MG63 (cell line): ENCODE measurements around the gene PSG4. TPM values are rescaled to one million over a fixed set of nuclear protein-coding genes. Genes with fewer than 3 reads are reported as not detected.
A peak's percentile ranks its signal among the peaks of the same experiment; 100 is the strongest.
"Not testable (repeated sequence)": the region's sequence is repeated elsewhere in the genome, so short reads cannot be mapped to it uniquely, and the experiment has no call there.

Source experiments
- DNase-seq: peaks from one replicate; pipeline ENCODE4 v3.0.0-alpha.2; 2020
- H3K27me3 ChIP-seq: fragments of 250-450 bp; sonication (Bioruptor Pico); 2 replicates; pipeline ENCODE4 v1.5.1; 2020; ENCODE audit warnings: mild to moderate bottlenecking, moderate library complexity
- H3K36me3 ChIP-seq: fragments of 250-450 bp; sonication (Bioruptor Pico); 2 replicates; pipeline ENCODE4 v1.5.1; 2020; ENCODE audit warnings: mild to moderate bottlenecking, moderate library complexity
- H3K4me3 ChIP-seq: fragments of 250-450 bp; sonication (Bioruptor Pico); 2 replicates; pipeline ENCODE4 v1.5.1; 2020; ENCODE audit warnings: mild to moderate bottlenecking, moderate library complexity
- H3K9me3 ChIP-seq: fragments of 250-450 bp; sonication (Bioruptor Pico); 2 replicates; pipeline ENCODE4 v1.5.1; 2020; ENCODE audit warnings: mild to moderate bottlenecking, moderate library complexity
- total RNA-seq: library from RNA; depleted of rRNA; stranded (reverse); fragments of >200 nt; shearing (Covaris generic); gene quantifications from 2 replicates; pipeline ENCODE4 v1.2.3, GENCODE V29; 2014; ENCODE audit warnings: low replicate concordance; rRNA removed

The PSG4 gene
- not detected in 2 replicates for total RNA-seq

- DNase-seq, H3K9me3 ChIP-seq, H3K4me3 ChIP-seq, H3K36me3 ChIP-seq, H3K27me3 ChIP-seq: not testable (repeated sequence)
These were observed at the start of gene PSG4 for GRCh38 chr19:43205471-43206105. Gene PSG4 (minus strand): TSS chr19:43205638. CDS start chr19:43205536, 102 bp downstream.

- not testable (repeated sequence) for H3K27me3 ChIP-seq, H3K4me3 ChIP-seq, H3K9me3 ChIP-seq, DNase-seq, H3K36me3 ChIP-seq
These were observed 46.0 kb upstream of the PSG4 start for GRCh38 chr19:43251428-43251827.

- H3K36me3 ChIP-seq, H3K4me3 ChIP-seq, DNase-seq, H3K9me3 ChIP-seq, H3K27me3 ChIP-seq: not testable (repeated sequence)
These were observed 44.9 kb upstream of the PSG4 start for GRCh38 chr19:43250296-43250695.

- not testable (repeated sequence) for H3K9me3 ChIP-seq, H3K4me3 ChIP-seq, H3K27me3 ChIP-seq, H3K36me3 ChIP-seq, DNase-seq
These were observed 43.2 kb upstream of the PSG4 start for GRCh38 chr19:43248635-43249002.

GRCh38 chr19:43247243-43247880 is 41.9 kb upstream of the PSG4 start:
- H3K36me3 ChIP-seq, H3K4me3 ChIP-seq, H3K27me3 ChIP-seq, DNase-seq, H3K9me3 ChIP-seq: not testable (repeated sequence)

GRCh38 chr19:43245848-43246247 is 40.4 kb upstream of the PSG4 start:
- H3K27me3 ChIP-seq, H3K9me3 ChIP-seq, DNase-seq, H3K4me3 ChIP-seq, H3K36me3 ChIP-seq: not testable (repeated sequence)

GRCh38 chr19:43242211-43242610 is 36.8 kb upstream of the PSG4 start:
- not testable (repeated sequence) for DNase-seq, H3K9me3 ChIP-seq, H3K27me3 ChIP-seq, H3K36me3 ChIP-seq, H3K4me3 ChIP-seq

- H3K4me3 ChIP-seq, H3K27me3 ChIP-seq, H3K36me3 ChIP-seq, H3K9me3 ChIP-seq, DNase-seq: not testable (repeated sequence)
These were observed 32.8 kb upstream of the PSG4 start for GRCh38 chr19:43238213-43238612.

- H3K27me3 ChIP-seq, H3K4me3 ChIP-seq, H3K9me3 ChIP-seq, H3K36me3 ChIP-seq: not testable (repeated sequence)
- DNase-seq = peak; percentile 35
These were observed 30.2 kb upstream of the PSG4 start for GRCh38 chr19:43235686-43236085.

GRCh38 chr19:43229315-43229714 is 23.9 kb upstream of the PSG4 start:
- Histone ChIP-seq H3K36me3 (no peaks in the 10 kb centered on the region), H3K4me3 (no peak overlapping the region), H3K9me3 (no peaks in the 10 kb centered on the region; the same call in 1 of the 2 replicates), H3K27me3 (no peaks in the 10 kb centered on the region)
- DNase-seq = no peak

- H3K9me3 ChIP-seq, DNase-seq, H3K4me3 ChIP-seq, H3K27me3 ChIP-seq, H3K36me3 ChIP-seq: not testable (repeated sequence)
These were observed 23.3 kb upstream of the PSG4 start for GRCh38 chr19:43228730-43229129.

GRCh38 chr19:43226986-43227385 is 21.5 kb upstream of the PSG4 start:
- not testable (repeated sequence) for DNase-seq, H3K9me3 ChIP-seq, H3K4me3 ChIP-seq, H3K36me3 ChIP-seq, H3K27me3 ChIP-seq

GRCh38 chr19:43224855-43225253 is 19.4 kb upstream of the PSG4 start:
- Histone ChIP-seq H3K36me3 (no peaks in the 10 kb centered on the region), H3K4me3 (no peak overlapping the region), H3K9me3 (no peaks in the 10 kb centered on the region; the same call in 1 of the 2 replicates), H3K27me3 (no peaks in the 10 kb centered on the region)
- DNase-seq = no peak

GRCh38 chr19:43224201-43224854 is 18.9 kb upstream of the PSG4 start:
- not testable (repeated sequence) for H3K9me3 ChIP-seq, H3K27me3 ChIP-seq, H3K4me3 ChIP-seq, H3K36me3 ChIP-seq
- DNase-seq = peak; percentile 64

- not testable (repeated sequence) for H3K36me3 ChIP-seq, H3K27me3 ChIP-seq, H3K4me3 ChIP-seq, DNase-seq, H3K9me3 ChIP-seq
These were observed 16.5 kb upstream of the PSG4 start for GRCh38 chr19:43221891-43222290.

- peak; percentile 53 for DNase-seq
- not testable (repeated sequence) for H3K36me3 ChIP-seq, H3K4me3 ChIP-seq, H3K9me3 ChIP-seq, H3K27me3 ChIP-seq
These were observed 13.7 kb upstream of the PSG4 start for GRCh38 chr19:43219136-43219535.

- not testable (repeated sequence) for H3K9me3 ChIP-seq, H3K27me3 ChIP-seq, H3K4me3 ChIP-seq, DNase-seq, H3K36me3 ChIP-seq
These were observed 10.4 kb upstream of the PSG4 start for GRCh38 chr19:43215881-43216280.

GRCh38 chr19:43207991-43208390 is 2.6 kb upstream of the PSG4 start:
- DNase-seq = no peak
- H3K36me3 ChIP-seq = no peaks in the 10 kb centered on the region
- H3K4me3 ChIP-seq = no peak overlapping the region
- H3K27me3 ChIP-seq = no peaks in the 10 kb centered on the region
- no peaks in the 10 kb centered on the region for H3K9me3 ChIP-seq
